Neural cell (in vitro differentiated cells): ENCODE data around the gene C1orf21. TPM values are rescaled to one million over a fixed set of nuclear protein-coding genes. Genes with fewer than 3 reads are reported as not detected.

Experiments used
- H2AFZ ChIP-seq: fragments of 200-600, 300-800 bp; sonication (generic), shearing (Covaris generic); 2 replicates; pipeline ENCODE4 v1.6.0; 2014; ENCODE audit warnings: low read depth, mild to moderate bottlenecking, antibody characterized with exemption, low read length, moderate library complexity
- H3F3A ChIP-seq: fragments of 200-600 bp; shearing (Covaris generic); 2 replicates; pipeline ENCODE4 v1.6.1; 2016; ENCODE audit warnings: mild to moderate bottlenecking, moderate library complexity, mixed read lengths, antibody characterized with exemption, low read length; ENCODE audit not compliant: insufficient read depth, poor library complexity, severe bottlenecking
- H3K27ac ChIP-seq: fragments of 200-600, 300-800 bp; sonication (generic), shearing (Covaris generic); 2 replicates; pipeline ENCODE4 v1.5.1; 2014; ENCODE audit warnings: mild to moderate bottlenecking, low read length, moderate library complexity
- H3K27me3 ChIP-seq: fragments of 300-800, 200-600 bp; sonication (generic), shearing (Covaris generic); 2 replicates; pipeline ENCODE4 v1.6.0; 2014; ENCODE audit warnings: mild to moderate bottlenecking, low read depth, low read length, moderate library complexity; ENCODE audit not compliant: insufficient read depth
- H3K36me3 ChIP-seq: fragments of 300-800, 200-600 bp; sonication (generic), shearing (Covaris generic); 2 replicates; pipeline ENCODE4 v1.5.1; 2014; ENCODE audit warnings: mild to moderate bottlenecking, antibody characterized with exemption, low read length, moderate library complexity; ENCODE audit not compliant: insufficient read depth
- H3K4me2 ChIP-seq: fragments of 300-800, 200-600 bp; sonication (generic), shearing (Covaris generic); 2 replicates; pipeline ENCODE4 v1.6.0; 2014; ENCODE audit warnings: mild to moderate bottlenecking, low read length
- H3K4me3 ChIP-seq: fragments of 300-800, 200-600 bp; sonication (generic), shearing (Covaris generic); 2 replicates; pipeline ENCODE4 v1.5.1; 2014; ENCODE audit warnings: mild to moderate bottlenecking, low read length, moderate library complexity
- H3K79me2 ChIP-seq: fragments of 200-600 bp; shearing (Covaris generic); replicated peaks from 2 replicates; pipeline ENCODE4 v1.6.0; 2014; ENCODE audit warnings: mild to moderate bottlenecking, low read length, moderate library complexity; ENCODE audit not compliant: insufficient read depth
- H3K9ac ChIP-seq: fragments of 300-800, 200-600 bp; sonication (generic), shearing (Covaris generic); 2 replicates; pipeline ENCODE4 v1.6.1; 2016; ENCODE audit warnings: mild to moderate bottlenecking, low read length, mixed read lengths
- H3K9me2 ChIP-seq: fragments of 200-600 bp; shearing (Covaris generic); 2 replicates; pipeline ENCODE4 v1.6.1; 2016; ENCODE audit warnings: mild to moderate bottlenecking, low read length, mixed read lengths; ENCODE audit not compliant: insufficient read depth
- H3K9me3 ChIP-seq: fragments of 200-600, 300-800 bp; sonication (generic), shearing (Covaris generic); 2 replicates; pipeline ENCODE4 v1.6.1; 2016; ENCODE audit warnings: mild to moderate bottlenecking, mixed run types, low read length, moderate library complexity, mixed read lengths
- H4K20me1 ChIP-seq: fragments of 200-600 bp; shearing (Covaris generic); 2 replicates; pipeline ENCODE4 v1.6.1; 2016; ENCODE audit warnings: mild to moderate bottlenecking, mixed run types; ENCODE audit not compliant: insufficient read depth
- CTCF ChIP-seq: fragments of 450-650 bp; IDR thresholded peaks from 2 replicates; pipeline ENCODE4 v1.5.1; 2014; ENCODE audit warnings: antibody characterized with exemption, mild to moderate bottlenecking, moderate library complexity; ENCODE audit not compliant: poor library complexity, severe bottlenecking
- EP300 ChIP-seq: fragments of 450-650 bp; conservative IDR thresholded peaks from 2 replicates; pipeline ENCODE4 v1.6.1; 2014; ENCODE audit warnings: antibody characterized with exemption, mild to moderate bottlenecking, moderate library complexity; ENCODE audit not compliant: poor library complexity, severe bottlenecking
- EZH2 ChIP-seq: fragments of 200-600, 300-800 bp; shearing (Covaris generic), sonication (generic); IDR thresholded peaks from 2 replicates; pipeline ENCODE4 v1.6.1; 2014; ENCODE audit warnings: antibody characterized with exemption, low read length, borderline replicate concordance, mild to moderate bottlenecking; ENCODE audit not compliant: insufficient read depth, poor library complexity, severe bottlenecking
- MXI1 ChIP-seq: fragments of 450-650 bp; conservative IDR thresholded peaks from 2 replicates; pipeline ENCODE4 v1.6.1; 2014; ENCODE audit warnings: antibody characterized with exemption, mild to moderate bottlenecking; ENCODE audit not compliant: poor library complexity, severe bottlenecking
- POLR2AphosphoS5 ChIP-seq: IDR thresholded peaks from 2 replicates; pipeline ENCODE4 v1.6.1; 2012
- RAD21 ChIP-seq: fragments of 450-650 bp; conservative IDR thresholded peaks from 2 replicates; pipeline ENCODE4 v1.6.1; 2014; ENCODE audit warnings: antibody characterized with exemption, mild to moderate bottlenecking, moderate library complexity
- REST ChIP-seq: IDR thresholded peaks from 2 replicates; pipeline ENCODE4 v1.6.1; 2012; ENCODE audit warnings: borderline replicate concordance
- SMC3 ChIP-seq: fragments of 450-650 bp; conservative IDR thresholded peaks from 2 replicates; pipeline ENCODE4 v1.6.1; 2014; ENCODE audit warnings: antibody characterized with exemption, mild to moderate bottlenecking, moderate library complexity; ENCODE audit not compliant: poor library complexity
- TAF1 ChIP-seq: IDR thresholded peaks from 2 replicates; pipeline ENCODE4 v1.6.1; 2012; ENCODE audit warnings: low read depth
- polyA plus RNA-seq: library from polyadenylated mRNA; depleted of rRNA; stranded (reverse); fragments of >200 nt; gene quantifications from 2 replicates; pipeline ENCODE4 v1.2.3, GENCODE V29; 2014

C1orf21 gene
- polyA plus RNA-seq, 1 donor from 2014 or later = 21.1 TPM

GRCh38 chr1:184558691-184559090 lies 171.9 kb downstream of the C1orf21 start:
- Histone ChIP-seq H2AFZ (no peak overlapping the region), H3K9ac (no peak overlapping the region)

GRCh38 chr1:184559117-184559713 lies 172.4 kb downstream of the C1orf21 start:
- Histone ChIP-seq H3K9ac (no peak overlapping the region), H3K4me3 (no peak overlapping the region), H3F3A (no peaks in the 10 kb centered on the region), H3K9me3 (no peaks in the 10 kb centered on the region), H3K79me2 (no peaks in the 10 kb centered on the region), H3K27me3 (no peaks in the 10 kb centered on the region), H4K20me1 (no peaks in the 10 kb centered on the region), H2AFZ (no peak overlapping the region), H3K9me2 (no peaks in the 10 kb centered on the region), H3K36me3 (no peaks in the 10 kb centered on the region), H3K27ac (no peak overlapping the region), H3K4me2 (no peak overlapping the region)
- TF ChIP-seq SMC3 = no peak
- no peak for TF ChIP-seq POLR2AphosphoS5
- no peak for TF ChIP-seq CTCF
- TF ChIP-seq EP300 = no peak
- TF ChIP-seq MXI1 = no peak
- TF ChIP-seq RAD21 = no peak
- no peak for TF ChIP-seq REST
- no peak for TF ChIP-seq EZH2
- no peak for TF ChIP-seq TAF1

More at GRCh38 chr1:184558691-184559090, 171.9 kb downstream of the C1orf21 start:
- Histone ChIP-seq H3K4me3 (no peak overlapping the region), H3K9me2 (no peaks in the 10 kb centered on the region), H3F3A (no peaks in the 10 kb centered on the region), H3K27ac (no peak overlapping the region), H4K20me1 (no peaks in the 10 kb centered on the region), H3K36me3 (no peaks in the 10 kb centered on the region), H3K9me3 (no peaks in the 10 kb centered on the region), H3K27me3 (no peaks in the 10 kb centered on the region), H3K79me2 (no peaks in the 10 kb centered on the region), H3K4me2 (no peak overlapping the region)
- no peak for TF ChIP-seq RAD21

- Histone ChIP-seq H3K27ac (no peak overlapping the region), H2AFZ (no peak overlapping the region), H3K4me3 (no peak overlapping the region), H3K79me2 (no peaks in the 10 kb centered on the region), H3K36me3 (no peaks in the 10 kb centered on the region), H3K4me2 (no peak overlapping the region), H3K9me2 (no peaks in the 10 kb centered on the region), H3K9me3 (no peaks in the 10 kb centered on the region), H4K20me1 (no peaks in the 10 kb centered on the region), H3F3A (no peaks in the 10 kb centered on the region), H3K27me3 (no peaks in the 10 kb centered on the region), H3K9ac (no peak overlapping the region)
- no peak for TF ChIP-seq EZH2
- TF ChIP-seq CTCF = no peak
- TF ChIP-seq POLR2AphosphoS5 = no peak
- no peak for TF ChIP-seq MXI1
- TF ChIP-seq TAF1 = no peak
- TF ChIP-seq SMC3 = no peak
- TF ChIP-seq EP300 = no peak
- TF ChIP-seq RAD21 = no peak
- TF ChIP-seq REST = no peak
Measured at GRCh38 chr1:184562806-184563205, 176.0 kb downstream of the C1orf21 start.
